Esophagus squamous epithelium (tissue), 5 donors: ENCODE data around the gene ABHD4. TPM values are rescaled to one million over a fixed set of nuclear protein-coding genes. Genes with fewer than 3 reads are reported as not detected.

ENCODE experiments used
- DNase-seq: peaks from one replicate; lab custom pipeline; 2025; lab: John Stamatoyannopoulos, UW
- H3K27ac ChIP-seq, 4 donors: fragments of 200-600 bp; sonication (generic); one replicate each; pipeline ENCODE4 v1.5.1; 2016 to 2019; ENCODE audit warnings: mild to moderate bottlenecking in 1 of 4
- H3K27me3 ChIP-seq, 4 donors: fragments of 200-600 bp; sonication (generic); 1 replicate in 3 of 4; 2 replicates in 1 of 4; pipeline versions ENCODE4 v1.5.1 to v1.6.0; 2017 to 2021; ENCODE audit warnings: antibody characterized with exemption in 1 of 4
- H3K36me3 ChIP-seq, 3 donors: fragments of 200-600 bp; sonication (generic); one replicate each; pipeline ENCODE4 v1.5.1; 2016 to 2019
- H3K4me1 ChIP-seq, 3 donors: fragments of 200-600 bp; sonication (generic); one replicate each; pipeline ENCODE4 v1.5.1; 2017 to 2019
- H3K4me3 ChIP-seq, 4 donors: fragments of 200-600 bp; sonication (generic); 1 replicate in 3 of 4; 2 replicates in 1 of 4; pipeline ENCODE4 v1.5.1; 2016 to 2019; ENCODE audit warnings: mild to moderate bottlenecking in 2 of 4, moderate library complexity in 1 of 4
- H3K9me3 ChIP-seq, 3 donors: fragments of 200-600 bp; sonication (generic); one replicate each; pipeline ENCODE4 v1.5.1; 2016 to 2019
- POLR2A ChIP-seq, 4 donors: fragments of 450-650 bp; IDR thresholded peaks; one replicate each; pipeline ENCODE4 v1.6.1; 2017; ENCODE audit warnings: antibody characterized with exemption in 4 of 4, mild to moderate bottlenecking in 4 of 4, moderate library complexity in 3 of 4
- WGBS, 2 donors: methylation state at CpG; one replicate each; pipeline ENCODE4 v1.1.5; 2018; 5-methylcytosine and 5-hydroxymethylcytosine counted together
- intact Hi-C: fragments of 100-400 bp; cut with DNase I; formaldehyde crosslinking; loops from one replicate; pipeline ENCODE4 v1.15.0; 2022
- total RNA-seq, 4 donors: library from RNA; depleted of rRNA; stranded (reverse); fragments of >200 nt; gene quantifications; one replicate each; pipeline ENCODE4 v1.1.0, GENCODE V29; 2016
- TF ChIP-seq, protein P1 (sequence below), 6 experiments: fragments of 450-650 bp in 4 of 6; fragments of 200-600 bp in 2 of 6; sonication (generic) in 2 of 6; IDR thresholded peaks; one replicate each; pipeline ENCODE4 v1.5.1; 2016 to 2019; ENCODE audit warnings: antibody characterized with exemption in 6 of 6, mild to moderate bottlenecking in 4 of 6, moderate library complexity in 4 of 6
- donor health status: DM: yes; HTN: yes; CAD: no.

The ABHD4 gene
- total RNA-seq, 4 donors from 2014 or later, result 22.9 to 45.4 (median 30.1) TPM

DNA sequence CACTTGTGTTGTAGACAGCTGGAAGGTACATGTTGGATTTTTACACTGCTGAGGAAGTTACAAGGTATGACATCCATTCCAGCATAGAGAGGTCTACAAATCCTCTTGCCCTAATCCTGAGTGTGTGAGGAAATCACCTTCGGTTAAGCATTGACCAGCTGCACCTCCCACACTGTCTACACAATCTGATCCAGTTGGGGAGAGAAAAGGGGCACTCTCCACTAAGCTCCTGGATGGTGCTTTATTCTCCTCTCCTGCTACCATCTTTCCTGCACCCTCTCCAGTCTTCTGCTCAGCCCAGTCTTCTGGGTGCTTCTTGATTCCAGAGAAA lies 46.2 kb downstream of the ABHD4 start, which contains the start of gene OR6J1:
Gene OR6J1, minus strand, starts transcription at position 48 of the 331 bp plus-strand sequence. CDS start 9,541 bp downstream, outside the sequence.
- intact Hi-C loops, result no loop called here
- Histone ChIP-seq H3K36me3 (no peaks in the 10 kb centered on the region), H3K4me1 (no peaks in the 10 kb centered on the region), H3K27ac (no peak within 1 kb of the TSS), H3K4me3 (no peak within 1 kb of the TSS), H3K27me3 (no peaks in the 10 kb centered on the region), H3K9me3 (no peaks in the 10 kb centered on the region)
- WGBS, 2 donors, result 39 to 63% methylated on average over 1 of the region's 1 CpG
- TF ChIP-seq POLR2A (IDR thresholded peaks at IDR 0.05), result no peak
- TF ChIP-seq, protein P1, sequence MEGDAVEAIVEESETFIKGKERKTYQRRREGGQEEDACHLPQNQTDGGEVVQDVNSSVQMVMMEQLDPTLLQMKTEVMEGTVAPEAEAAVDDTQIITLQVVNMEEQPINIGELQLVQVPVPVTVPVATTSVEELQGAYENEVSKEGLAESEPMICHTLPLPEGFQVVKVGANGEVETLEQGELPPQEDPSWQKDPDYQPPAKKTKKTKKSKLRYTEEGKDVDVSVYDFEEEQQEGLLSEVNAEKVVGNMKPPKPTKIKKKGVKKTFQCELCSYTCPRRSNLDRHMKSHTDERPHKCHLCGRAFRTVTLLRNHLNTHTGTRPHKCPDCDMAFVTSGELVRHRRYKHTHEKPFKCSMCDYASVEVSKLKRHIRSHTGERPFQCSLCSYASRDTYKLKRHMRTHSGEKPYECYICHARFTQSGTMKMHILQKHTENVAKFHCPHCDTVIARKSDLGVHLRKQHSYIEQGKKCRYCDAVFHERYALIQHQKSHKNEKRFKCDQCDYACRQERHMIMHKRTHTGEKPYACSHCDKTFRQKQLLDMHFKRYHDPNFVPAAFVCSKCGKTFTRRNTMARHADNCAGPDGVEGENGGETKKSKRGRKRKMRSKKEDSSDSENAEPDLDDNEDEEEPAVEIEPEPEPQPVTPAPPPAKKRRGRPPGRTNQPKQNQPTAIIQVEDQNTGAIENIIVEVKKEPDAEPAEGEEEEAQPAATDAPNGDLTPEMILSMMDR (IDR thresholded peaks at IDR 0.05), result no peak
- DNase-seq, result no peak

DNA sequence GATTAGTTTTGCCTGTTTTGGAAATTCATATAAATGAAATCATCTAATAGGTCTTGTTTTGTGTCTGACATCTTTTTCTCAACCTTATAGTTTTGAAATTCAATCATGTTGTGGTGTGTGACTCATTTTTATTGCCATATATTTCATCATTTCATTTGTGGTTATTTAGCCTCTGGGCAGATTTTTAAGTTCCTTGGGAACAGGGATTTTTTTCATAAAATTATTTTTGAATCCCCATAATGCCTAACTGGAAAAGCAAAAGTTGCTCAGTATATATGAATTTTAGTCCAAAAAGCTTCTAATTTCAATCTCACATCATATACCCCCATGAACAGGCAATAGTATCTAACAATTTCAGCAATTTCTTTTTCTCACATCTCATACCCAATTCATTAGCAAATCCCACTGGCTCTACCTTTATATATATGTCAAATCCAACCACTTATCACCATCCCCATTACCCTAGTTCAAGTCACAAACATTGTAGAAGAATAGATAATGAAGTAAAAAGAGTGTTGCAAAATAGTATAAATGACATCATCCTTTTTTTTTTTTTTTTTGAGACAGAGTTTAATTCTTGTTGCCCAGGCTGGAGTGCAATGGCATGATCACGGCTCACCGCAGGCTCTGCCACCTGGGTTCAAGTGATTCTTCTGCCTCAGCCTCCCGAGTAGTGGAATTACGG lies 48.6 kb downstream of the ABHD4 start:
- Histone ChIP-seq H3K4me1 (no peaks in the 10 kb centered on the region), H3K27me3 (no peaks in the 10 kb centered on the region), H3K9me3 (no peaks in the 10 kb centered on the region), H3K36me3 (no peaks in the 10 kb centered on the region), H3K27ac (no peak overlapping the region), H3K4me3 (no peak overlapping the region)
- TF ChIP-seq, protein P1 (IDR thresholded peaks at IDR 0.05), result no peak
- no peak for TF ChIP-seq POLR2A (IDR thresholded peaks at IDR 0.05)
- 33 to 70% methylated on average over 4 of the region's 4 CpGs for WGBS, 2 donors
- DNase-seq, result no peak
- intact Hi-C loops, result no loop called here

DNA sequence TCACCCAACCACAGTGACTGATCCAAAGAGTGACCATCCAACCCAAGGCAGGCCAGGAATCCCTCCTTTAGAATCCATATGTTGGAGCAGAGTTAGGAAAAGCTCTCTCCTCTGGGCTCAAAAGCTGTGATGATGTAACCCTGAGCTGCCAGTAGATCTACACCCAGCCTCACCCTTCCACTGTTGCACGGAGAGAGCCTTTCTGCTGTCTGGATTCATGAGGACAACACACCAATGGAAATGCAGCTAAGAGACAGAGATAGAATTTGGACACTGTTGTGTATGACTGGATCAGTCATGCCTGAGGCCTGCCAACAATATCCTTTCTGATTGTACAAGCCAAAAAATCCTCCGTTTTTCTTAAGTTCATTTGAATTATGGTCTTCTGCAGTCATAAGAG lies 50.4 kb downstream of the ABHD4 start:
- no peaks in the 10 kb centered on the region for H3K9me3 ChIP-seq
- H3K27ac ChIP-seq, result no peak overlapping the region
- no peaks in the 10 kb centered on the region for H3K27me3 ChIP-seq
- WGBS, 2 donors, result 27 to 56% methylated on average over 2 of the region's 2 CpGs
- no peak overlapping the region for H3K4me3 ChIP-seq
- no peak for DNase-seq
- peaks cover 0 to 15% (median 8%) of the 10 kb centered on the region in 3 donors for H3K4me1 ChIP-seq
- no peaks in the 10 kb centered on the region for H3K36me3 ChIP-seq
- TF ChIP-seq, protein P1 (IDR thresholded peaks at IDR 0.05), result no peak
- TF ChIP-seq POLR2A (IDR thresholded peaks at IDR 0.05), result no peak
- intact Hi-C loops, result no loop called here

DNA sequence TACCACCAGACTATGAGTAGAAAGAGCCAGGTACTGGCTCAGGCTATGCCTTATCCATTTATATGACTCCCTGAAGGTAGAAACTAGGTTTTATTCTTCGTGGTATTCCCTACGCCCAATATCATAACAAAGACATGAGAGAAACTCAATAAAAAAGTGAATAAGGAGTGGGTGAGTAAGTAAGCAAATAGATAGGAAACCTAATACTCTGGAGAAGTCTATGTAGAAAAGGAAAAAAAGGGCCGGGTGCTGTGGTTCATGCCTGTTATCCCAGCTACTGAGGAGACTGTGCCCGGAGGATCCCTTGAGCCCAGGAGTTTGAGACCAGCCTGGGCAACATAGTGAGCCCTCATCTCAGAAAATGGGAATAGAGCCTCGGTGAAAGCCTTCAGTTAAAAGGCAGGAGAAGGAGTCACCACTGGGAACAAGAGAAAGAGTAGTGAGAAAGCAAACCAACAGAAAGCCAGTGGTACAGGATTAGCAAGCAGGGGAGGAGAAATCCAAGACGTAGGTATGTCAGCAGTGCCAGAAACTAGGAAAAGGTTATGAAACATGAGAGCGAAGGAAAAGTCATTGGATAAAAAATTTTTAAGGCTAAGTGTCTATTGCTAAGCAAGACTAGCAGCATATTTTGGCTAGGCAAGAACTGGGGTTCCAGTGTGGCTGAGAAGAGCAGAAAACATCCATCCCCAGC lies 52.1 kb downstream of the ABHD4 start:
- TF ChIP-seq, protein P1 (IDR thresholded peaks at IDR 0.05), result no peak
- TF ChIP-seq POLR2A (IDR thresholded peaks at IDR 0.05), result no peak
- no peaks in the 10 kb centered on the region for H3K9me3 ChIP-seq
- no peak overlapping the region for H3K4me3 ChIP-seq
- H3K27ac ChIP-seq, result no peak overlapping the region
- H3K27me3 ChIP-seq, result no peaks in the 10 kb centered on the region
- intact Hi-C loops, result loop anchor here (10.0 kb wide), 2 partner anchors 95 to 205 kb away; no protein-coding TSS in a partner anchor
- DNase-seq, result no peak
- WGBS, 2 donors, result 70 to 81% methylated on average over 7 of the region's 7 CpGs
- H3K36me3 ChIP-seq, result no peaks in the 10 kb centered on the region
- peaks cover 0 to 15% (median 8%) of the 10 kb centered on the region in 3 donors for H3K4me1 ChIP-seq

DNA sequence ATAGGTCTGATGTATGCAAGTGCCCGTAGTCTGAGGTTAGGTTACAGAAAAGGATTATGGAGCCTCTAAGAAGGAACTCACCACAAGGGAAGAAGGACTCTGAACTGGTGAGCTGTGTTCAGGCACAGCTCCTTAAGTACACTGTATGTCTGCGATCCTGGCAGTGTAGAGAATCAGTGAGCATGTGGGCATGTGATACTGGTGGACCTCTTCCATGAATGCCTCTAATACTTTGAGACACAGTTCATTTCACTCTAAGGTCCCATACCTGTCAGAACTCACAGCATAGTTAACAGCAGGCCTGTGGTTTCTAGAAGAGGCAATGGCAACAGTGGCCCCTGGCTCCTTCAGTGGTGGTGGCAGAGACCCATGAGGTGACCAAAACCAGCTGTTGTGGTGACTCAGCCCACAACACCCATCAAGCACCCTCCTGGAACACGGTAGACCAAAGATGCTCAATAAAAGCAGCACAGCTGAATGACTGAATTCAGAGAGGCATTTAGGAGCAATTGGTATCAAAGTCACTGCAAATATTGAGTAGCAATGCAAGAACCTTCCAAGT lies 52.9 kb downstream of the ABHD4 start:
- Histone ChIP-seq H3K9me3 (no peaks in the 10 kb centered on the region), H3K4me3 (no peak overlapping the region), H3K36me3 (no peaks in the 10 kb centered on the region), H3K4me1 (peaks cover 0 to 15% (median 8%) of the 10 kb centered on the region in 3 donors), H3K27ac (no peak overlapping the region), H3K27me3 (no peaks in the 10 kb centered on the region)
- intact Hi-C loops, result loop anchor here (10.0 kb wide), 2 partner anchors 96 to 204 kb away; no protein-coding TSS in a partner anchor
- TF ChIP-seq, protein P1 (IDR thresholded peaks at IDR 0.05), result no peak
- no peak for TF ChIP-seq POLR2A (IDR thresholded peaks at IDR 0.05)
- 62 to 69% methylated on average over 3 of the region's 3 CpGs for WGBS, 2 donors
- DNase-seq, result no peak
